Measurements from ENCODE around the gene BCAR1. TPM values are rescaled to one million over a fixed set of nuclear protein-coding genes. Genes with fewer than 3 reads are reported as not detected.

Gene BCAR1
- total RNA-seq, 1 donor from 2014 or later = 182 TPM

Other genes starting within 250 kb of the BCAR1 start
- 0.36 TPM for gene LDHD, start 134.8 kb downstream of the BCAR1 start, total RNA-seq (ENCODE audit: unreplicated experiment)
- 12.0 TPM for gene ZFP1, start 103.1 kb downstream of the BCAR1 start, total RNA-seq (ENCODE audit: unreplicated experiment)
- gene CTRB2, start 44.5 kb downstream of the BCAR1 start, total RNA-seq (ENCODE audit: unreplicated experiment) = not detected
- not detected for gene CTRB1, start 32.6 kb downstream of the BCAR1 start, total RNA-seq (ENCODE audit: unreplicated experiment)
- gene CFDP1, start 181.9 kb upstream of the BCAR1 start, total RNA-seq (ENCODE audit: unreplicated experiment) = 65.7 TPM
- 38.0 TPM for gene TMEM170A, start 213.1 kb upstream of the BCAR1 start, total RNA-seq (ENCODE audit: unreplicated experiment)
- 5.3 TPM for gene CHST6, start 243.8 kb upstream of the BCAR1 start, total RNA-seq (ENCODE audit: unreplicated experiment)

All from endothelial cell (in vitro differentiated cells).